Mucosa of descending colon (tissue), 3 donors: ENCODE data around the gene RNF167. TPM values are rescaled to one million over a fixed set of nuclear protein-coding genes. Genes with fewer than 3 reads are reported as not detected.
A peak's percentile ranks its signal among the peaks of the same experiment; 100 is the strongest.

Experiments used
- ATAC-seq: fragments of 200-7000 bp; cut with Tn5 transposase; one replicate; pipeline ENCODE4 v1.9.1; 2020; ENCODE audit warnings: mild to moderate bottlenecking, moderate library complexity
- DNase-seq, 3 donors: peaks; one replicate each; pipeline ENCODE4 v3.0.0-alpha.2; 2020
- H3K36me3 ChIP-seq: fragments of 200-600 bp; one replicate; pipeline ENCODE4 v1.8.0; 2021; ENCODE audit warnings: low read depth, mild to moderate bottlenecking
- H3K4me1 ChIP-seq: fragments of 200-600 bp; one replicate; pipeline ENCODE4 v1.8.0; 2021; ENCODE audit warnings: low read depth, mild to moderate bottlenecking
- H3K4me3 ChIP-seq: fragments of 200-600 bp; one replicate; pipeline ENCODE4 v1.8.0; 2021; ENCODE audit warnings: mild to moderate bottlenecking
- H3K9me3 ChIP-seq: fragments of 200-600 bp; one replicate; pipeline ENCODE4 v1.8.0; 2021; ENCODE audit warnings: mild to moderate bottlenecking
- CTCF ChIP-seq: fragments of 200-600 bp; IDR thresholded peaks from one replicate; pipeline ENCODE4 v1.8.0; 2022; ENCODE audit warnings: antibody characterized with exemption, mild to moderate bottlenecking
- intact Hi-C, 2 donors: fragments of 100-400 bp; cut with DNase I in 1 of 2; cut with micrococcal nuclease in 1 of 2; formaldehyde crosslinking; loops; one replicate each; pipeline versions ENCODE4 v1.11.0 to v1.11.1; 2022; cut with DNase I, micrococcal nuclease
- total RNA-seq, 3 donors: library from RNA; stranded (reverse); fragmentation: NEBNext Ultra II Directional in 2 of 3; extraction: Animal tissue kit (Norgen Biotek cat#: 25700) in 2 of 3; gene quantifications; one replicate each; pipeline versions ENCODE4 v1.2.1 to v1.2.4, GENCODE V29; 2021 to 2023
- donor health status: DM: no; HTN: no; CAD: no; lungs with moderate emphysema.
- donor health status: DM: no; HTN: no; CAD: no.
- donor health status: DM: no; HTN: yes; CAD: no.

The RNF167 gene
- total RNA-seq, 3 donors from 2014 or later, result 90.8 to 118 (median 114) TPM

GRCh38 chr17:4939546-4939795, 597 bp upstream of the RNF167 start:
- intact Hi-C loops, result no loop called here
- DNase-seq, result peak in 1 of 3 donors; percentile 50
- no peaks in the 10 kb centered on the region for H3K9me3 ChIP-seq
- ATAC-seq, result peak; percentile 0
- H3K4me1 ChIP-seq, result peaks cover 26% of the 10 kb centered on the region
- TF ChIP-seq CTCF, result no peak
- peak overlapping the region; percentile 77 for H3K4me3 ChIP-seq
- H3K36me3 ChIP-seq, result no peaks in the 10 kb centered on the region

- DNase-seq (peak; percentile 54 to 84 (median 72)), ATAC-seq (peak; percentile 67)
- Histone ChIP-seq H3K4me3 (peak overlapping the region; percentile 77), H3K9me3 (no peaks in the 10 kb centered on the region), H3K4me1 (peaks cover 34% of the 10 kb centered on the region), H3K36me3 (no peaks in the 10 kb centered on the region)
- no peak for TF ChIP-seq CTCF
- intact Hi-C loops, result no loop called here
Measured at GRCh38 chr17:4940555-4941318, 669 bp downstream of the RNF167 start.

- peak overlapping the region; percentile 77 for H3K4me3 ChIP-seq
- intact Hi-C loops, result no loop called here
- no peaks in the 10 kb centered on the region for H3K36me3 ChIP-seq
- peaks cover 38% of the 10 kb centered on the region for H3K4me1 ChIP-seq
- no peaks in the 10 kb centered on the region for H3K9me3 ChIP-seq
- no peak for TF ChIP-seq CTCF
- no peak for DNase-seq
- no peak for ATAC-seq
Measured at GRCh38 chr17:4941319-4941610, 1.2 kb downstream of the RNF167 start.

- TF ChIP-seq CTCF, result no peak
- ATAC-seq (no peak), DNase-seq (no peak)
- Histone ChIP-seq H3K4me3 (no peak overlapping the region), H3K36me3 (no peaks in the 10 kb centered on the region), H3K4me1 (peaks cover 46% of the 10 kb centered on the region), H3K9me3 (no peaks in the 10 kb centered on the region)
- intact Hi-C loops, result no loop called here
Measured at GRCh38 chr17:4942760-4943508, 2.9 kb downstream of the RNF167 start.

- Histone ChIP-seq H3K36me3 (no peaks in the 10 kb centered on the region), H3K4me1 (peaks cover 37% of the 10 kb centered on the region), H3K4me3 (no peak overlapping the region), H3K9me3 (no peaks in the 10 kb centered on the region)
- no peak for TF ChIP-seq CTCF
- DNase-seq (peak in 1 of 3 donors; percentile 68), ATAC-seq (no peak)
- intact Hi-C loops, result no loop called here
Measured at GRCh38 chr17:4944163-4944553, 4.1 kb downstream of the RNF167 start.
